ENCODE measurements around the gene PAX7. TPM values are rescaled to one million over a fixed set of nuclear protein-coding genes. Genes with fewer than 3 reads are reported as not detected.

PAX7 gene
- total RNA-seq, 4 donors from 2014 or later = not detected

- no peak for TF ChIP-seq POLR2A (IDR thresholded peaks at IDR 0.05)
- TF ChIP-seq CTCF (IDR thresholded peaks at IDR 0.05) = no peak
- no peak for TF ChIP-seq EP300 (IDR thresholded peaks at IDR 0.05)
- Histone ChIP-seq H3K4me3 (no peak overlapping the region), H3K36me3 (no peaks in the 10 kb centered on the region), H3K27ac (no peak overlapping the region), H3K9me3 (no peaks in the 10 kb centered on the region), H3K27me3 (peaks cover 0 to 70% of the 10 kb centered on the region in 2 donors), H3K4me1 (peaks cover 0 to 9% (median 0%) of the 10 kb centered on the region in 4 donors)
- no peak for DNase-seq (ENCODE audit: low spot score in 2 of 2)
- 72 to 75% methylated on average over 12 of the region's 12 CpGs for WGBS, 2 donors
Measured at GRCh38 chr1:18714404-18715175, 83.9 kb downstream of the PAX7 start.

GRCh38 chr1:18716112-18716784, 85.6 kb downstream of the PAX7 start:
- H3K36me3 ChIP-seq = no peaks in the 10 kb centered on the region
- DNase-seq (ENCODE audit: low spot score in 2 of 2) = no peak
- WGBS, 2 donors = 34 to 38% methylated on average over 15 of the region's 15 CpGs
- TF ChIP-seq POLR2A (IDR thresholded peaks at IDR 0.05) (no peak), EP300 (IDR thresholded peaks at IDR 0.05) (no peak), CTCF (IDR thresholded peaks at IDR 0.05) (no peak)
- no peak overlapping the region for H3K27ac ChIP-seq
- no peak overlapping the region for H3K4me3 ChIP-seq
- peaks cover 0 to 78% of the 10 kb centered on the region in 2 donors for H3K27me3 ChIP-seq
- peaks cover 0 to 9% (median 0%) of the 10 kb centered on the region in 4 donors for H3K4me1 ChIP-seq
- no peaks in the 10 kb centered on the region for H3K9me3 ChIP-seq

GRCh38 chr1:18716785-18717678, 86.4 kb downstream of the PAX7 start:
- no peak overlapping the region for H3K4me3 ChIP-seq

GRCh38 chr1:18719786-18720451, 89.3 kb downstream of the PAX7 start:
- Histone ChIP-seq H3K36me3 (no peaks in the 10 kb centered on the region), H3K27ac (no peak overlapping the region), H3K4me1 (peaks cover 0 to 9% (median 0%) of the 10 kb centered on the region in 4 donors), H3K27me3 (peaks cover 0 to 92% of the 10 kb centered on the region in 2 donors), H3K9me3 (no peaks in the 10 kb centered on the region), H3K4me3 (no peak overlapping the region)
- 55 to 56% methylated on average over 9 of the region's 9 CpGs for WGBS, 2 donors
- no peak for DNase-seq (ENCODE audit: low spot score in 2 of 2)
- no peak for TF ChIP-seq EP300 (IDR thresholded peaks at IDR 0.05)
- no peak for TF ChIP-seq CTCF (IDR thresholded peaks at IDR 0.05)
- no peak for TF ChIP-seq POLR2A (IDR thresholded peaks at IDR 0.05)

More at GRCh38 chr1:18716785-18717678, 86.4 kb downstream of the PAX7 start:
- H3K36me3 ChIP-seq = no peaks in the 10 kb centered on the region
- no peak for DNase-seq (ENCODE audit: low spot score in 2 of 2)
- peaks cover 0 to 9% (median 0%) of the 10 kb centered on the region in 4 donors for H3K4me1 ChIP-seq
- H3K9me3 ChIP-seq = no peaks in the 10 kb centered on the region
- TF ChIP-seq CTCF (IDR thresholded peaks at IDR 0.05) (no peak), EP300 (IDR thresholded peaks at IDR 0.05) (no peak), POLR2A (IDR thresholded peaks at IDR 0.05) (no peak)
- H3K27ac ChIP-seq = no peak overlapping the region
- 4 to 6% methylated on average over 66 to 72 of the region's 72 CpGs for WGBS, 2 donors
- peaks cover 0 to 86% of the 10 kb centered on the region in 2 donors for H3K27me3 ChIP-seq
